Measurements from ENCODE around the gene BCO2.

The BCO2 gene

GRCh38 chr11:112134473-112134872 is 40.8 kb upstream of the BCO2 start:
- H3K36me3 ChIP-seq (ENCODE audit: control insufficient read depth, insufficient read depth, low read length): no peaks in the 10 kb centered on the region
- H3K4me3 ChIP-seq (replicated peaks; ENCODE audit: low read depth, low read length): no peak overlapping the region
- TF ChIP-seq CTCF (IDR thresholded peaks at IDR 0.05; ENCODE audit: insufficient read depth, low read length, poor library complexity, severe bottlenecking): no peak
- DNase-seq (ENCODE audit: extremely low read depth, insufficient read length): no peak
- H3K27me3 ChIP-seq (replicated peaks; ENCODE audit: control insufficient read depth, insufficient read depth, low read length): no peaks in the 10 kb centered on the region

GRCh38 chr11:112143597-112143996 is 31.7 kb upstream of the BCO2 start:
- Histone ChIP-seq H3K36me3 (ENCODE audit: control insufficient read depth, insufficient read depth, low read length) (no peaks in the 10 kb centered on the region), H3K4me3 (replicated peaks; ENCODE audit: low read depth, low read length) (no peak overlapping the region), H3K27me3 (replicated peaks; ENCODE audit: control insufficient read depth, insufficient read depth, low read length) (no peaks in the 10 kb centered on the region)
- DNase-seq (ENCODE audit: extremely low read depth, insufficient read length): no peak
- no peak for TF ChIP-seq CTCF (IDR thresholded peaks at IDR 0.05; ENCODE audit: insufficient read depth, low read length, poor library complexity, severe bottlenecking)

- no peak for TF ChIP-seq CTCF (IDR thresholded peaks at IDR 0.05; ENCODE audit: insufficient read depth, low read length, poor library complexity, severe bottlenecking)
- H3K4me3 ChIP-seq (replicated peaks; ENCODE audit: low read depth, low read length): no peak overlapping the region
- no peaks in the 10 kb centered on the region for H3K36me3 ChIP-seq (ENCODE audit: control insufficient read depth, insufficient read depth, low read length)
- no peak for DNase-seq (ENCODE audit: extremely low read depth, insufficient read length)
- no peaks in the 10 kb centered on the region for H3K27me3 ChIP-seq (replicated peaks; ENCODE audit: control insufficient read depth, insufficient read depth, low read length)
Observed at GRCh38 chr11:112150517-112150916, 24.8 kb upstream of the BCO2 start.

GRCh38 chr11:112156153-112156955 is 19.0 kb upstream of the BCO2 start:
- Histone ChIP-seq H3K4me3 (replicated peaks; ENCODE audit: low read depth, low read length) (no peak overlapping the region), H3K27me3 (replicated peaks; ENCODE audit: control insufficient read depth, insufficient read depth, low read length) (no peaks in the 10 kb centered on the region), H3K36me3 (ENCODE audit: control insufficient read depth, insufficient read depth, low read length) (no peaks in the 10 kb centered on the region)
- no peak for DNase-seq (ENCODE audit: extremely low read depth, insufficient read length)
- no peak for TF ChIP-seq CTCF (IDR thresholded peaks at IDR 0.05; ENCODE audit: insufficient read depth, low read length, poor library complexity, severe bottlenecking)

- DNase-seq (ENCODE audit: extremely low read depth, insufficient read length): no peak
- Histone ChIP-seq H3K27me3 (replicated peaks; ENCODE audit: control insufficient read depth, insufficient read depth, low read length) (no peaks in the 10 kb centered on the region), H3K4me3 (replicated peaks; ENCODE audit: low read depth, low read length) (no peak overlapping the region), H3K36me3 (ENCODE audit: control insufficient read depth, insufficient read depth, low read length) (no peaks in the 10 kb centered on the region)
- no peak for TF ChIP-seq CTCF (IDR thresholded peaks at IDR 0.05; ENCODE audit: insufficient read depth, low read length, poor library complexity, severe bottlenecking)
Observed at GRCh38 chr11:112156956-112157766, 18.2 kb upstream of the BCO2 start.
